Measurements from ENCODE around the gene ALG12.

Gene ALG12

GRCh38 chr22:49896201-49896600 lies 22.0 kb downstream of the ALG12 start:
- Histone ChIP-seq H2AK5ac (ENCODE audit: low read depth, low read length) (no peak overlapping the region), H2BK120ac (ENCODE audit: low read depth, low read length) (no peak overlapping the region), H4K91ac (ENCODE audit: low read depth, low read length, poor library complexity) (no peak overlapping the region), H4K8ac (ENCODE audit: low read depth, low read length) (no peak overlapping the region), H3K4me2 (ENCODE audit: insufficient read depth, low read length, poor library complexity, severe bottlenecking) (no peak overlapping the region), H3K9me3 (replicated peaks in 1 of 2; ENCODE audit: control insufficient read depth in 2 of 2, insufficient read depth in 1 of 2, low read depth in 1 of 2, low read length in 2 of 2) (peaks cover 18 to 22% of the 10 kb centered on the region in 2 donors), H2BK12ac (ENCODE audit: low read length) (no peak overlapping the region), H2BK15ac (ENCODE audit: low read length) (no peak overlapping the region), H3K18ac (ENCODE audit: low read length) (no peak overlapping the region), H3K4me3 (ENCODE audit: low read length in 2 of 2) (no peak overlapping the region), H3K23ac (ENCODE audit: low read depth, low read length, poor library complexity) (no peak overlapping the region), H3K36me3 (replicated peaks in 1 of 2; ENCODE audit: control insufficient read depth in 2 of 2, insufficient read depth in 2 of 2, low read length in 2 of 2) (peaks cover 10 to 54% of the 10 kb centered on the region in 2 donors), H3K79me1 (ENCODE audit: low read depth, low read length) (no peaks in the 10 kb centered on the region), H3K27ac (replicated peaks; ENCODE audit: low read length) (no peak overlapping the region), H2AFZ (ENCODE audit: low read length) (no peak overlapping the region), H3K9ac (ENCODE audit: low read depth, low read length, poor library complexity) (no peak overlapping the region), H3K4me1 (ENCODE audit: control insufficient read depth in 2 of 2, insufficient read depth in 1 of 2, low read depth in 1 of 2, low read length in 2 of 2) (no peaks in the 10 kb centered on the region), H2BK5ac (ENCODE audit: low read length) (no peak overlapping the region), H3K14ac (ENCODE audit: low read length) (no peak overlapping the region), H3K27me3 (ENCODE audit: control insufficient read depth in 3 of 3, insufficient read depth in 3 of 3, low read depth in 1 of 3, low read length in 3 of 3) (no peaks in the 10 kb centered on the region), H3K4ac (ENCODE audit: low read length) (no peak overlapping the region)
- DNase-seq (ENCODE audit: low spot score): no peak
- no CpG with 5 or more reads among the region's 5 CpGs for WGBS, 2 donors (ENCODE audit: extremely low coverage in 2 of 2, insufficient read length in 2 of 2, insufficient replicate concordance in 1 of 2)

- H2AFZ ChIP-seq (ENCODE audit: low read length): no peak overlapping the region
- H3K9ac ChIP-seq (ENCODE audit: low read depth, low read length, poor library complexity): no peak overlapping the region
- no peak overlapping the region for H3K4ac ChIP-seq (ENCODE audit: low read length)
- H3K4me2 ChIP-seq (ENCODE audit: insufficient read depth, low read length, poor library complexity, severe bottlenecking): no peak overlapping the region
- no peak overlapping the region for H3K18ac ChIP-seq (ENCODE audit: low read length)
- no peak overlapping the region for H3K27ac ChIP-seq (replicated peaks; ENCODE audit: low read length)
- H3K23ac ChIP-seq (ENCODE audit: low read depth, low read length, poor library complexity): peak overlapping the region; percentile 21
- peaks cover 3% of the 10 kb centered on the region for H3K79me1 ChIP-seq (ENCODE audit: low read depth, low read length)
- H3K36me3 ChIP-seq (replicated peaks in 1 of 2; ENCODE audit: control insufficient read depth in 2 of 2, insufficient read depth in 2 of 2, low read length in 2 of 2): peaks cover 11 to 55% of the 10 kb centered on the region in 2 donors
- no peak overlapping the region for H2BK12ac ChIP-seq (ENCODE audit: low read length)
- no CpG with 5 or more reads among the region's 8 CpGs for WGBS, 2 donors (ENCODE audit: extremely low coverage in 2 of 2, insufficient read length in 2 of 2, insufficient replicate concordance in 1 of 2)
- no peak overlapping the region for H3K14ac ChIP-seq (ENCODE audit: low read length)
- peak overlapping the region in 1 of 2 donors; percentile 57 for H3K4me3 ChIP-seq (ENCODE audit: low read length in 2 of 2)
- no peak overlapping the region for H2BK15ac ChIP-seq (ENCODE audit: low read length)
- H3K9me3 ChIP-seq (replicated peaks in 1 of 2; ENCODE audit: control insufficient read depth in 2 of 2, insufficient read depth in 1 of 2, low read depth in 1 of 2, low read length in 2 of 2): peaks cover 25 to 39% of the 10 kb centered on the region in 2 donors
- H2AK5ac ChIP-seq (ENCODE audit: low read depth, low read length): no peak overlapping the region
- no peak for DNase-seq (ENCODE audit: low spot score)
- no peaks in the 10 kb centered on the region for H3K27me3 ChIP-seq (ENCODE audit: control insufficient read depth in 3 of 3, insufficient read depth in 3 of 3, low read depth in 1 of 3, low read length in 3 of 3)
- no peak overlapping the region for H4K91ac ChIP-seq (ENCODE audit: low read depth, low read length, poor library complexity)
- H2BK120ac ChIP-seq (ENCODE audit: low read depth, low read length): no peak overlapping the region
- H4K8ac ChIP-seq (ENCODE audit: low read depth, low read length): no peak overlapping the region
- no peak overlapping the region for H2BK5ac ChIP-seq (ENCODE audit: low read length)
- no peaks in the 10 kb centered on the region for H3K4me1 ChIP-seq (ENCODE audit: control insufficient read depth in 2 of 2, insufficient read depth in 1 of 2, low read depth in 1 of 2, low read length in 2 of 2)
Measured at GRCh38 chr22:49894322-49895054, 23.8 kb downstream of the ALG12 start.

GRCh38 chr22:49893025-49893424 lies 25.2 kb downstream of the ALG12 start:
- H3K4me1 ChIP-seq (ENCODE audit: control insufficient read depth in 2 of 2, insufficient read depth in 1 of 2, low read depth in 1 of 2, low read length in 2 of 2): no peaks in the 10 kb centered on the region
- WGBS, 2 donors (ENCODE audit: extremely low coverage in 2 of 2, insufficient read length in 2 of 2, insufficient replicate concordance in 1 of 2): no CpG with 5 or more reads among the region's 4 CpGs
- H4K8ac ChIP-seq (ENCODE audit: low read depth, low read length): no peak overlapping the region
- H3K4me2 ChIP-seq (ENCODE audit: insufficient read depth, low read length, poor library complexity, severe bottlenecking): no peak overlapping the region
- no peak overlapping the region for H3K4ac ChIP-seq (ENCODE audit: low read length)
- H2BK12ac ChIP-seq (ENCODE audit: low read length): no peak overlapping the region
- H2BK5ac ChIP-seq (ENCODE audit: low read length): no peak overlapping the region
- no peak overlapping the region for H2AK5ac ChIP-seq (ENCODE audit: low read depth, low read length)
- DNase-seq (ENCODE audit: low spot score): no peak
- H3K27me3 ChIP-seq (ENCODE audit: control insufficient read depth in 3 of 3, insufficient read depth in 3 of 3, low read depth in 1 of 3, low read length in 3 of 3): no peaks in the 10 kb centered on the region
- H2AFZ ChIP-seq (ENCODE audit: low read length): no peak overlapping the region
- H3K9ac ChIP-seq (ENCODE audit: low read depth, low read length, poor library complexity): no peak overlapping the region
- no peak overlapping the region for H3K27ac ChIP-seq (replicated peaks; ENCODE audit: low read length)
- no peak overlapping the region for H2BK120ac ChIP-seq (ENCODE audit: low read depth, low read length)
- H3K9me3 ChIP-seq (replicated peaks in 1 of 2; ENCODE audit: control insufficient read depth in 2 of 2, insufficient read depth in 1 of 2, low read depth in 1 of 2, low read length in 2 of 2): peaks cover 35 to 52% of the 10 kb centered on the region in 2 donors
- H3K79me1 ChIP-seq (ENCODE audit: low read depth, low read length): peaks cover 5% of the 10 kb centered on the region
- H3K14ac ChIP-seq (ENCODE audit: low read length): no peak overlapping the region
- H4K91ac ChIP-seq (ENCODE audit: low read depth, low read length, poor library complexity): no peak overlapping the region
- H2BK15ac ChIP-seq (ENCODE audit: low read length): no peak overlapping the region
- H3K36me3 ChIP-seq (replicated peaks in 1 of 2; ENCODE audit: control insufficient read depth in 2 of 2, insufficient read depth in 2 of 2, low read length in 2 of 2): peaks cover 22 to 60% of the 10 kb centered on the region in 2 donors
- H3K18ac ChIP-seq (ENCODE audit: low read length): no peak overlapping the region
- no peak overlapping the region for H3K4me3 ChIP-seq (ENCODE audit: low read length in 2 of 2)
- H3K23ac ChIP-seq (ENCODE audit: low read depth, low read length, poor library complexity): no peak overlapping the region

- Histone ChIP-seq H2AFZ (ENCODE audit: low read length) (no peak overlapping the region), H3K36me3 (replicated peaks in 1 of 2; ENCODE audit: control insufficient read depth in 2 of 2, insufficient read depth in 2 of 2, low read length in 2 of 2) (peaks cover 24 to 60% of the 10 kb centered on the region in 2 donors), H2BK12ac (ENCODE audit: low read length) (no peak overlapping the region), H2BK5ac (ENCODE audit: low read length) (no peak overlapping the region), H3K4me3 (ENCODE audit: low read length in 2 of 2) (no peak overlapping the region), H3K4me1 (ENCODE audit: control insufficient read depth in 2 of 2, insufficient read depth in 1 of 2, low read depth in 1 of 2, low read length in 2 of 2) (no peaks in the 10 kb centered on the region), H3K27me3 (ENCODE audit: control insufficient read depth in 3 of 3, insufficient read depth in 3 of 3, low read depth in 1 of 3, low read length in 3 of 3) (no peaks in the 10 kb centered on the region), H3K14ac (ENCODE audit: low read length) (no peak overlapping the region), H3K4ac (ENCODE audit: low read length) (no peak overlapping the region), H3K27ac (replicated peaks; ENCODE audit: low read length) (no peak overlapping the region), H3K18ac (ENCODE audit: low read length) (peak overlapping the region; percentile 66), H2BK15ac (ENCODE audit: low read length) (no peak overlapping the region), H3K9ac (ENCODE audit: low read depth, low read length, poor library complexity) (no peak overlapping the region), H2BK120ac (ENCODE audit: low read depth, low read length) (no peak overlapping the region), H3K79me1 (ENCODE audit: low read depth, low read length) (peaks cover 7% of the 10 kb centered on the region), H3K9me3 (replicated peaks in 1 of 2; ENCODE audit: control insufficient read depth in 2 of 2, insufficient read depth in 1 of 2, low read depth in 1 of 2, low read length in 2 of 2) (peaks cover 36 to 58% of the 10 kb centered on the region in 2 donors), H2AK5ac (ENCODE audit: low read depth, low read length) (no peak overlapping the region), H3K23ac (ENCODE audit: low read depth, low read length, poor library complexity) (no peak overlapping the region), H3K4me2 (ENCODE audit: insufficient read depth, low read length, poor library complexity, severe bottlenecking) (no peak overlapping the region), H4K8ac (ENCODE audit: low read depth, low read length) (no peak overlapping the region), H4K91ac (ENCODE audit: low read depth, low read length, poor library complexity) (no peak overlapping the region)
- DNase-seq (ENCODE audit: low spot score): no peak
- no CpG with 5 or more reads among the region's 4 CpGs for WGBS, 2 donors (ENCODE audit: extremely low coverage in 2 of 2, insufficient read length in 2 of 2, insufficient replicate concordance in 1 of 2)
Measured at GRCh38 chr22:49892226-49892899, 25.9 kb downstream of the ALG12 start.
